CD4-positive, alpha-beta T cell treated with Interleukin-17A for 4 hours (primary cell): ENCODE data around the gene COQ10A.
"Not testable (repeated sequence)": the region's sequence is repeated elsewhere in the genome, so short reads cannot be mapped to it uniquely, and the experiment has no call there.

Experiments
- DNase-seq: peaks from one replicate; pipeline ENCODE4 v3.0.0-alpha.2; 2020; ENCODE audit warnings: mixed read lengths

COQ10A gene

GRCh38 chr12:56282030-56282429, 15.3 kb downstream of the COQ10A start:
- DNase-seq = no peak

DNA sequence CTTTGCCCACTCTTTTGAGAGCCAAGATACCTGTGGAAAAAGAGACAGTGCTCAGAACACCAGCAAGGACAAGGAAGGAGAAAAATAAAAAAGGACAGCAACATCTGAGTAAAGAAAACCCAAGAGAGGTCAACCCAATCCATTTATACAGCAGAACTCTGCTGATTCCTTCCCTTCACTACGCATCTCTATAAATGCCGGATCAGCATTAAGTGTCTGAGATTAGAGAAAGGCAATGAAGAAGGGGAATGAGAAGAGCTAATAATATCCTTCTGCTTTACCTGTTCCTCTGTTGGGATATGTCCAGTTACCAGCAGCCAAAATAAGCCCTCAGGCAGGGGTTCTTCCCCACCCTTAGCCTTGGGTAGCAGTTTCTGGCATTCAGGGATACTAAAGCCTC, 15.8 kb downstream of the COQ10A start:
- DNase-seq = no peak

DNA sequence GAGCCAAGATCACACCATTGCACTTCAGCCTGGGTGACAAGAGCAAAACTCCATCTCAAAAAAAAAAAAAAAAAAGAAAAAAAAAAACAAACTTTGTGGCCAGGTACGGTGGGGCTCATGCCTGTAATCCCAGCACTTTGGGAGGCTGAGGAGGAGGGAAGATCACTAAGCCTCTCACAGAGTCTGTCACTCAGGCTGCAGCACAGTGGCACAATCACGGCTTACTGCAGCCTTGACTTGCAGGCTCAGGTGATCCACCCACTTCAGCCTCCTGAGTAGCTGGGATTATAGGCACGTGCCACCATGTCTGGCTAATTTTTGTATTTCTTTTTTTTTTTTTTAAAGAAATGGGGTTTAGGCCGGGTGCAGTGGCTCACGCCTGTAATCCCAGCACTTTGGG, 17.5 kb downstream of the COQ10A start:
- not testable (repeated sequence) for DNase-seq

GRCh38 chr12:56286044-56286830, 19.5 kb downstream of the COQ10A start:
- no peak for DNase-seq

DNA sequence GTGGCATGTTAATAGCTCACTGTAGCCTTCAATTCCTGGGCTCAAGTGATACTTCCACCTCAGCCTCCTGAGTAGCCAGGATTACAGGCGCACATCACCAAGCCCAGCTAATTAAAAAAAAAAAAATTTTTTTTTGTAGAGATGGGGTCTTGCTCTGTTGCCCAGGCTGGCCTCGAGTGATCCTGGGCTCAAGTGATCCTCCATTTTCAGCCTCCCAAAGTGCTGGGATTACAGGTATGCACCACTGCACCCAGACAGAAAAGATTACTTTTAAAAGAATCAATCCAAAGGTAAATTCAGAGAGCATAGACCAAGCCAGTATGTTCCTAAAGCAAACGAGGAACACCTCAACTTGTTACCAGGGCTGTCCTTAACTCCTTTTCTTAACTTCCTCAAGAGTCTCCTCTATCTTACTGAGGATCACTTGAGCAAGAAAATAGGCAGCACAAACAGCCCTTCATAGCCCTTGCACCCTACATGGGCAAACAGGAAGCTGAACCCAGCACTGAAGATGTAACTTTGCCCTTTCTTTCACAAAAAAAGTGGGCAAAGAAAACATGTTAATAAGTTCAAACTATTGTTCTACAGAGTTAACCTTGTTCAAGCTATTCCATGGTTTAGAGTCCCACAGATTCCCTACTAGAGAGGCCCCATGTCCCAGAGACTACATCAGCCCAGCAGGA, 22.1 kb downstream of the COQ10A start:
- DNase-seq = no peak

DNA sequence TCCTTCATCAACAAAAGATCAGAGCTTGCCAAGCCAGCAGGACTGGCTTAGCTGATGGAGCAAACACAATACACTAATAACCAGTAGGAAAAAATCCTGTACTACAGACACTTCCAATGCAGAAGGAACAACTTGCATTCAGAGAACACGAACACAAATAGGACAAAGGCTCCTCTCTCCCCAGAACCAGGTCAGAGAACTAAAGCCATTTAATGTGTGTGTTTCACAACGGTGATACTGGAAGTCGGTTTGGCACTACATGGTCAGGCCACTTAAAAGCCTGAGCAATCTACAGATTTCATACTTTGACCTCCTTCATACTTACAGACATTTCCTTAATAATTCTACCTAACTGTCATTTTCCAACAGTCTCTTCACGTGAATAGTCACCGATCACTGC, 27.1 kb downstream of the COQ10A start:
- no peak for DNase-seq

GRCh38 chr12:56296295-56296694, 29.6 kb downstream of the COQ10A start:
- no peak for DNase-seq

DNA sequence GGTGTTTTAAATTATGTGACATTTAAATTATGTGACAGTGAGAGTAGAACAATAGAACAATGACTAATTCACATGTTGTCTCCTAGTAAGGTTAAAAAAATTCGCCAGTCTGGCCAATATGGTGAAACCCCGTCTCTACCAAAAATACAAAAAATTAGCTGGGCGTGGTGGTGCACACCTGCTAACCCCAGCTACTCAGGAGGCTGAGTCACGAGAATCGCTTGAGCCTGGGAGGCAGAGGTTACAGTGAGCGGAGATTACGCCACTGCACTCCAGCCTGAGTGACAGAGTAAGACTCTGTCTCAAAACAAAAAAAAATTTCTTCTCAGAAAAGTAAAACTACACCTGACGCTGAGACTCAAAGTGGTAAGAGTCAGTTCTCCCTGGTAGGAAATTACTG, 30.7 kb downstream of the COQ10A start:
- no peak for DNase-seq

GRCh38 chr12:56298828-56299227, 32.1 kb downstream of the COQ10A start:
- DNase-seq = no peak

GRCh38 chr12:56299308-56299852, 32.6 kb downstream of the COQ10A start:
- peak; percentile 30 for DNase-seq

- DNase-seq = peak; percentile 99
Observed at GRCh38 chr12:56299853-56300643, 33.3 kb downstream of the COQ10A start, which contains the start of gene CS. CS (minus strand) TSS chr12:56300330; CDS start chr12:56300201, 129 bp downstream.

GRCh38 chr12:56300644-56301464, 34.1 kb downstream of the COQ10A start:
- DNase-seq = no peak

DNA sequence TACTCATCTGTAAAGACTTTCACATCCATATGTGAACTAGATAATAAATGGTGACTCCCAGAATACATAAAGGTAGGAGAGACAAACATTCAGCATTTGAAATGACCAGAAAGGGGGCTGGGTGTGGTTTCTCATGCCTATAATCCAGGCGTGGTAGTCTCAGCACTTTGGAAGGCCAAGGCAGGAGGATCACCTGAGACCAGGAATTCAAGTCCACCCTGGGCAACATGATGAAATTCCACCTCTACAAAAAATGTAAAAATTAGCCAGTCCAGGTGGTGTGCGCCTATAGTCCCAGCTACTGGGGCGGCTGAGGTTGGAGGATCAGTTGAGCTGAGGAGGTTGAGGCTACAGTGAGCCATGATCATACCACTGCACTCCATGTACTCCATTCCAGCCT, 37.5 kb downstream of the COQ10A start:
- DNase-seq = no peak

DNA sequence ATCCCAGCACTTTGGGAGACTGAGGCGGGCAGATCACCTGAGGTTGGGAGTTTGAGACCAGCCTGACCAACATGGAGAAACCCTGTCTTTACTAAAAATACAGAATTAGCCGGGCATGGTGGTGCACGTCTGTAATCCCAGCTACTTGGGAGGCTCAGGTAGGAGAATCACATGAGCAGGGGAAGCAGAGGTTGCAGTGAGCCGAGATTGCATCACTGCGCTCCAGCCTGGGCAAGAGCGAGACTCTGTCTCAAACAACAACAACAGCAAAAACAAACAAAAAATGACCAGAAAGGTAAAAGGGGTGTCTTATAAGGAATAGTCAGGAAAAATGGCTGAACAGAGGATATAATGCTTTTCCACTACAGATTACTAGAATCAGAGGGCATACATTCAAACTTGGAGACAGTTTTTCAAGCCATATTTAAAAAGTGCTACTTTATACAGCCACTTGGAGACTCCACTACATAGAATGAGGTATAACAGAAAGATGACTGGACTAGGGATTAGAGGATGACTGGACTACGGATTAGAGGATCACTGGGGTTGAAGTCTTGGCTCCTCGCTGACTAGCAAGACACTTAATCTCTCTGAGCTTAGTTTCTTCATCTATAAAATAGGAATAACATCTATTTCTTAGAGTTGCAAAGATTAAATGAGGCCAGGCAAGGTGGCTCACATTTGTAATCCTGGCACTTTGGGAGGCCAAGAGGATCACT, 38.3 kb downstream of the COQ10A start:
- DNase-seq = no peak

GRCh38 chr12:56307221-56307965, 40.7 kb downstream of the COQ10A start:
- DNase-seq = no peak

GRCh38 chr12:56308714-56309113, 42.0 kb downstream of the COQ10A start:
- DNase-seq = no peak

DNA sequence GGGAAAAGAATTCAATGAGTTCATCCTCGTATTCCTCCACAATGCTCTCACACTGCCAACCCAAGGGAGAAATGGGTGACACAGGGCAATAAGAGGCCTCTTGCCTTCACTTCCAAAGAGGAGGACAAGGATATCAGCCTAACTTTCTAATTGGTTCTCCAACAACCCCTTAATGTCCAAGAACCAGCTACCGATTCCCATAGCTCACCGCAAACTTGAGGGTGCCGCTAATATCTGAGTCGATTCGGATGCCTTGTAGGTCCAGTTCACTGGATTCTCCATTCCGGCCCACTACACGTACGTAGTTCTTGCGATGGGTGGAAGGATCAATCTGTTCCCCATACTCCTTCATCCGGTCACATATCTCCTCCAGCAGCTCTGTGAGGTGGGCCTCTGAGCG, 44.3 kb downstream of the COQ10A start:
- DNase-seq = no peak

GRCh38 chr12:56315249-56315621, 48.5 kb downstream of the COQ10A start:
- no peak for DNase-seq

DNA sequence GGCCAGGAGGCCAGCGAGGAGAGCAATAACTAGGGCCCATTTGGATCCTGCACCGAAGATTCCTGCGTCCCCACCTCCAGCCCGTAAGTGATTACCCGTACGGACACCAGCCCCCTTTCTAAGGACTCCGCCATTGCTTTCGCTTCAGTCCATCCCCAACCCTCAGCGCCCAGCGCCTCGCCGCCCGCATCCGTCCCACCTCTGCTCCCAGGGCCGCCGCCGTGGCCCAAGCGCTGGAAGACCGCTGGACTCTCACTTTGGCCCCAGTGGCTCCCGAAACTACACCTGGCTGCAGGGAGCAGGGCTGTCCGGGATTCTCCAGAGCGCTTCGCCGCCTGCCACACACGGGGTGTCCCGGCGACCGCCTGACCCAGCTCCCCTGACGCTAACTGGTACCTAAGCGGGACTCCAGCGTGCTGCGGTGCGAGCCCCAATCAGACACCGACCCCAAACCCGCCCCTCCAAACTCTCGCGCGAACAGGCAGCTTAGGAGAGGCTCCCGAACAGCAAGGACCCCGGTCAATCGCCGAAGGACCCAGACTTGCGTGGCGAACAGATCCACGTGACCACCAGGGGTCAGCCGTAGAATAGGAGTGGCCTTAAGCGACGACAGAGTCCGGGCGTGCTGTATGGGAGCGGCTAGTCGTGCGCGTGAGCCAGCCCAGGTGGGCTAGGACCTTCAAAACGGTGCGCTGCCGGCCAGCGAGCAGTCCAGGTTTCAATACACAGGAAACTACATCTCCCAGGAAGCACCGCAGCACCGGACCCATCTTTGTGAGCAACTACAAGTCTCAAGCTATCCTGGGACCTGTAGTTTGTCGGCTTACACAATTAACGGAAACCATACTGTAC, 49.1 kb downstream of the COQ10A start, which contains the start of gene CNPY2:
TSS of gene CNPY2 (minus strand) at position 367 of the 852 bp plus-strand sequence. CDS start 771 bp downstream, outside the sequence.
- peak; percentile 93 for DNase-seq

DNA sequence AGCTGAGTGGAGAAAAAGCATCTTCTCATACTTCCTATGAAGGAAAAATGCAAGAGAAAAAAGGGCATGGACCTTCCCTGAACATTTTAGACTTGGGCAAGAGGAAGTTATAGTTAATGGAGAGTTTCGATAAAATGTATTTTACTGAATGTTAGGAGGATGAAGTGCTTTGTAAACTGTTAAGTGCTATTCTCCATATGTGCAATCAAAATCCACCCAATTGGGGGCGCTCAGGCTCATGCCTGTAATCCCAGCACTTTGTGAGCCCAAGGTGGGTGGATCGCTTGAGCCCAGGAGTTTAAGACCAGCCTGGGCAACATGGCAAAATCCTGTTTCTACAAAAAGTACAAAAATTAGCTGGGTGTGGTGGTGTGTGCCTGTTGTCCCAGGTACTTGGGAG, 50.9 kb downstream of the COQ10A start:
- DNase-seq = no peak
